H1 (cell line): Measurements from ENCODE around the gene SLC12A7.

Experiments used
- ASH2L ChIP-seq: fragments of 200-600, 300-600 bp; sonication (generic); IDR thresholded peaks from one replicate; pipeline ENCODE4 v1.7.1; 2017; ENCODE audit warnings: low read length
- BRCA1 ChIP-seq: IDR thresholded peaks from 2 replicates; pipeline ENCODE4 v1.6.1; 2012; ENCODE audit warnings: low read depth, low read length, improper control_type of control experiment
- JUN ChIP-seq: IDR thresholded peaks from 2 replicates; pipeline ENCODE4 v1.6.1; 2011; ENCODE audit warnings: low read depth, mild to moderate bottlenecking, improper control_type of control experiment, low read length
- MAFK ChIP-seq: IDR thresholded peaks from 2 replicates; pipeline ENCODE4 v1.6.1; 2012; ENCODE audit warnings: low read depth, mild to moderate bottlenecking, improper control_type of control experiment, low read length
- RAD21 ChIP-seq, 2 experiments: IDR thresholded peaks in 1 of 2; conservative IDR thresholded peaks in 1 of 2; 2 replicates each; pipeline ENCODE4 v1.6.1; 2011; ENCODE audit warnings: low read depth in 2 of 2, low read length in 2 of 2, improper control_type of control experiment in 1 of 2, inconsistent platforms in 1 of 2, mild to moderate bottlenecking in 1 of 2, moderate library complexity in 1 of 2
- SP1 ChIP-seq: IDR thresholded peaks from 2 replicates; pipeline ENCODE4 v1.6.1; 2011; ENCODE audit warnings: low read depth, low read length
- TCF12 ChIP-seq: IDR thresholded peaks from 2 replicates; pipeline ENCODE4 v1.6.1; 2011; ENCODE audit warnings: low read depth, mild to moderate bottlenecking, low read length
- USF2 ChIP-seq: IDR thresholded peaks from 2 replicates; pipeline ENCODE4 v1.6.1; 2011; ENCODE audit warnings: low read length, improper control_type of control experiment
- TF ChIP-seq, protein P1 (sequence below): IDR thresholded peaks from 2 replicates; pipeline ENCODE4 v1.6.1; 2011; ENCODE audit warnings: low read depth, mild to moderate bottlenecking, low read length; ENCODE audit not compliant: insufficient read depth
- TF ChIP-seq, protein P2 (sequence below), 3 experiments: IDR thresholded peaks; 1 replicate in 2 of 3; 2 replicates in 1 of 3; pipeline versions ENCODE4 v1.5.1 to v1.6.1; 2011; ENCODE audit warnings: low read length in 3 of 3, mild to moderate bottlenecking in 3 of 3, inconsistent platforms in 2 of 3, low read depth in 1 of 3, moderate library complexity in 1 of 3; ENCODE audit not compliant: insufficient read depth in 1 of 3; ENCODE audit errors: control extremely low read depth in 1 of 3

DNA sequence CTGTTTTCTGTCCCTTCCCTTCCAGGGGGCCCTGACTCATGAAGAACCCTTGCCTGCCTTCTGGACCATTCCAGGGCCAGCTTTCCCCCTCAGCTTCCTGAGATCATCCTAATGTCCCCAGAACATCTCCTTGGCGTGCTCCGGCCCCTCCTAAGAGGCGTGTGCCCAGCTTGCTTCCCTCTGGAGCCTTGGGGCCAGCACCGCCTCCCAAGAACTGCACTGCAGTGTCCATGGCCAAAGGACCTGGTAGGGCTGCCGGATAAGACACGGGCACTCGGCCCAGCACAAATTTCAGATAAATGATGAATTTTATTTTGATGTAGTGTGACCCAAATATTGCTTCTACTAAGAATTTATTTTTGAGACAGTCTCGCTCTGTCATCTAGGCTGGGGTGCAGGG, 20.7 kb upstream of the SLC12A7 start:
- TF ChIP-seq, protein P1, sequence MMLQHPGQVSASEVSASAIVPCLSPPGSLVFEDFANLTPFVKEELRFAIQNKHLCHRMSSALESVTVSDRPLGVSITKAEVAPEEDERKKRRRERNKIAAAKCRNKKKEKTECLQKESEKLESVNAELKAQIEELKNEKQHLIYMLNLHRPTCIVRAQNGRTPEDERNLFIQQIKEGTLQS = no peak
- TF ChIP-seq RAD21 (IDR thresholded peaks at IDR 0.05 in 1 of 2, conservative IDR thresholded peaks at IDR 0.05 in 1 of 2; ENCODE audit: low read depth in 2 of 2, low read length in 2 of 2) (no peak), MAFK (no peak), TCF12 (no peak), BRCA1 (no peak), USF2 (no peak), SP1 (no peak), JUN (no peak), ASH2L (no peak)
- TF ChIP-seq, protein P2, sequence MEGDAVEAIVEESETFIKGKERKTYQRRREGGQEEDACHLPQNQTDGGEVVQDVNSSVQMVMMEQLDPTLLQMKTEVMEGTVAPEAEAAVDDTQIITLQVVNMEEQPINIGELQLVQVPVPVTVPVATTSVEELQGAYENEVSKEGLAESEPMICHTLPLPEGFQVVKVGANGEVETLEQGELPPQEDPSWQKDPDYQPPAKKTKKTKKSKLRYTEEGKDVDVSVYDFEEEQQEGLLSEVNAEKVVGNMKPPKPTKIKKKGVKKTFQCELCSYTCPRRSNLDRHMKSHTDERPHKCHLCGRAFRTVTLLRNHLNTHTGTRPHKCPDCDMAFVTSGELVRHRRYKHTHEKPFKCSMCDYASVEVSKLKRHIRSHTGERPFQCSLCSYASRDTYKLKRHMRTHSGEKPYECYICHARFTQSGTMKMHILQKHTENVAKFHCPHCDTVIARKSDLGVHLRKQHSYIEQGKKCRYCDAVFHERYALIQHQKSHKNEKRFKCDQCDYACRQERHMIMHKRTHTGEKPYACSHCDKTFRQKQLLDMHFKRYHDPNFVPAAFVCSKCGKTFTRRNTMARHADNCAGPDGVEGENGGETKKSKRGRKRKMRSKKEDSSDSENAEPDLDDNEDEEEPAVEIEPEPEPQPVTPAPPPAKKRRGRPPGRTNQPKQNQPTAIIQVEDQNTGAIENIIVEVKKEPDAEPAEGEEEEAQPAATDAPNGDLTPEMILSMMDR (IDR thresholded peaks at IDR 0.05; ENCODE audit: control extremely low read depth in 1 of 3, insufficient read depth in 1 of 3, low read depth in 1 of 3, low read length in 3 of 3) = no peak
